LNCaP clone FGC (cell line): ENCODE measurements around the gene YY1AP1.
"Not testable (repeated sequence)": the region's sequence is repeated elsewhere in the genome, so short reads cannot be mapped to it uniquely, and the experiment has no call there.

Source experiments
- DNase-seq: peaks from one replicate; pipeline ENCODE4 v3.0.0-alpha.2; 2011; ENCODE audit warnings: low read depth
- H3K4me3 ChIP-seq: 2 replicates; pipeline ENCODE4 v1.5.1; 2011; ENCODE audit warnings: mild to moderate bottlenecking, low read depth, low read length, control low read depth
- TF ChIP-seq, protein P1 (sequence below): IDR thresholded peaks from 2 replicates; pipeline ENCODE4 v1.5.1; 2012; ENCODE audit warnings: mild to moderate bottlenecking; ENCODE audit not compliant: control insufficient read depth, insufficient read depth; ENCODE audit errors: extremely low read depth

YY1AP1 gene

DNA sequence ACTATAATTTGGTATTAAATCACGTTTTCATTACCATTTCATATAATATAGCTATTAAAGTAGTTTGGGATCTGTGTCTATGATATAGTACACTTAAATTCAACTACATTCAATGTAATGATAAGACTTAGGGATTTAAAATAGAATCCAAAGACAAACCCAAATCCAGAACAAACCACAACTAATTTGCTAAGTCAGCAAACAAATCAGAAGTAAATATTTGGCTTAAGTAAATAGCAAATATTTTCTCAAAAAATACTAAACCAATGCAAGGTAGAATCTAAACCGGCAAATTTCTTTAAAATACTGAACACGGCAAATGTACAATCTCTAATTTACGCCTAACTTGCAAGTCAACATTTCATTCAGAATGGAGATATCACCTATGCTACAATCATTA is 16.8 kb downstream of the YY1AP1 start:
- no peak for DNase-seq
- TF ChIP-seq, protein P1, sequence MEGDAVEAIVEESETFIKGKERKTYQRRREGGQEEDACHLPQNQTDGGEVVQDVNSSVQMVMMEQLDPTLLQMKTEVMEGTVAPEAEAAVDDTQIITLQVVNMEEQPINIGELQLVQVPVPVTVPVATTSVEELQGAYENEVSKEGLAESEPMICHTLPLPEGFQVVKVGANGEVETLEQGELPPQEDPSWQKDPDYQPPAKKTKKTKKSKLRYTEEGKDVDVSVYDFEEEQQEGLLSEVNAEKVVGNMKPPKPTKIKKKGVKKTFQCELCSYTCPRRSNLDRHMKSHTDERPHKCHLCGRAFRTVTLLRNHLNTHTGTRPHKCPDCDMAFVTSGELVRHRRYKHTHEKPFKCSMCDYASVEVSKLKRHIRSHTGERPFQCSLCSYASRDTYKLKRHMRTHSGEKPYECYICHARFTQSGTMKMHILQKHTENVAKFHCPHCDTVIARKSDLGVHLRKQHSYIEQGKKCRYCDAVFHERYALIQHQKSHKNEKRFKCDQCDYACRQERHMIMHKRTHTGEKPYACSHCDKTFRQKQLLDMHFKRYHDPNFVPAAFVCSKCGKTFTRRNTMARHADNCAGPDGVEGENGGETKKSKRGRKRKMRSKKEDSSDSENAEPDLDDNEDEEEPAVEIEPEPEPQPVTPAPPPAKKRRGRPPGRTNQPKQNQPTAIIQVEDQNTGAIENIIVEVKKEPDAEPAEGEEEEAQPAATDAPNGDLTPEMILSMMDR: no peak
- H3K4me3 ChIP-seq: no peak overlapping the region

DNA sequence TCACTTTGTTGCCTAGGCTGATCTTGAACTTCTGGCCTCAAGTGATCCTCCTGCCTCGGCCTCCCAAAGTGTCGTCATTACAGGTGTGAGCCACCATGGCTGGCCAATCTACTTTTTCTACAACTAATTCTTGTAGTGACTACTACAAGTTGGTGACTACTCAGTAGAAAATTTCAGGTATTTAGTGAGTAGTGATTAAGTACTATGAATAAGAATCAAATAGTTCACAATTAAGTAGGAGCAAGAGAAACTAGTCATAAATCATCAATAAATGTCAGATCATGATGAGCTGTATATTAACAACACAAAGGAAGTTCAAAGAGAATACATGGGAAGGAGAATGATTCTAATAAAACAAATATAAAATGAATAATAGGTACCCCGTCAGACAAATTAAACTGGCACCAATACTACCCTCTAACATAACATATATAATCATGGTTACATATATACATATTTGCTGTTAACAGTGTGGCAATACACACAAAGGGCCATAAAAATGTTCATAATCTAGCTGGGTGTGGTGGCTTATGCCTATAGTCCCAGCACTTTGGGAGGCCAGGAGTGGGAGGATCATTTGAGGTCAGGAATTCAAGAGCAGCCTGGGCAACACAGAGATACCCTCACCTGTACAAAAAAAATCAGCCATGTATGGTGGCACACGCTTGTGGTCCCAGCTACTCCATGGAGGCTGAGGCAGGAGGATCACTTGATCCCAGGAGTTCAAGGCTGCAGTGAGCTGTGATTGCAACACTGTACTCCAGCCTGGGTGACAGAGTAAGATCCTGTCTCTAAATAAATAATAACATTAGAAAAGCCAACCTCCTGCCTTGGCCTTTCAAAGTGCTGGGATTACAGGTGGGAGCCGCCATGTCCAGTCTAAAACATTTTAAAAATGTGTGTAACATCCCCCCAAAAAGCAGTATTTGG is 19.1 kb downstream of the YY1AP1 start:
- DNase-seq: no peak
- TF ChIP-seq, protein P1: no peak

DNA sequence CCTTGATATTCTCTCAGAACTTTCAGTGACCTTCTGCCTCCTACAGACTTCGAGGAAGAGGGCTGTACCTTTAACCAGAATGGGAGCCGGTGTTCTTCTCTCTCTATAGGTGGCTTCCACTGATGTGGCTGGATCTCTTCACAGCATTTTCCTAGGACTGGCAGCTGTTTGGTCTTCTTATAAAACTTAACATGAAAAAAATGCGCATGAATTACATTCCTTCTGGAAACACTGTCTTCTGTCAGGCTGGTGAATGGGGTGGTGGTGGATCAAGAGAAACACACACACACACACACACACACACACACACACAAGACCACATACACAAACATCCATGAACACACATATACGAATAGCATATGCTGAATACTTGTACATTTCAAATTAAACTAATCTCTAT is 27.3 kb downstream of the YY1AP1 start:
- not testable (repeated sequence) for DNase-seq, H3K4me3 ChIP-seq

More for the DNA sequence above, 19.1 kb downstream of the YY1AP1 start:
- H3K4me3 ChIP-seq: no peak overlapping the region

DNA sequence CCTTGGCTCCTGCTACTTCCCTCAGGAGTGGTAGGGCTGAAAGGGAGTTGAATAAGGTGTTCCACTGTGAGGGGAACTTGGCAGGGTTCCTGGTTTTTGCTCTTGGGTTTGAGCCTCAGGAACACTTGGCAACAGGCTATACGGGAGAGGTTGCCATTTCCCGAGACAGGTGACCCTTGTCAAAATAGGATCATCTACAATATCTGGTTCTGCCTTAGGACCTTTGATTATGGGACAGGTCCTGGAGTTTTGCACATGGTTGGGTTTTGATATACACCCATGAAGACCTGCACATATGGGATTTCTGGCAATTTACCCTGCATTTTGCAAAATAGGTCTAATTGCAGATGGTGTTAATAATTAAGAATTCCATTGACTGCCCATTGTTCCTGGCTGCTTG is 31.1 kb downstream of the YY1AP1 start:
- TF ChIP-seq, protein P1: no peak
- DNase-seq: no peak
- H3K4me3 ChIP-seq: no peak overlapping the region

DNA sequence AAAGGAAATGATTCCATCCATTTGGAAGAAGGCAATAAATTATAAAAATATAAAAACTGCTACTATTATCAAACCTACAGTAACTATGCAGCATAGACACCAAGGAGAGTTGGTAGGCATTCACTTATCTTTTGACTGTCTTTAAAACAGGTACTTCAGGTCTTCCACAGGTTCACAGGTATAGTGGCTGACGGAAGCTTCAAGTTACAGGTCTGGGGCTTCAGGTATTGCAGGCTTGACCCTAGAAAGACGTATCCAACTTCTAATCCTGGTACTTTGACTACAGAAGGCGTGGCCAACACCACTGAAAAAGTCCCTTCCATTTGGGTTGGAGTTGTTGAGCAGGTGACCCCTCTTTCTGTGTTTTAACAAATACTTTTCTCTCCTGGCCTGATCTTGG is 35.6 kb downstream of the YY1AP1 start:
- DNase-seq: no peak
- TF ChIP-seq, protein P1: no peak
- no peak overlapping the region for H3K4me3 ChIP-seq

DNA sequence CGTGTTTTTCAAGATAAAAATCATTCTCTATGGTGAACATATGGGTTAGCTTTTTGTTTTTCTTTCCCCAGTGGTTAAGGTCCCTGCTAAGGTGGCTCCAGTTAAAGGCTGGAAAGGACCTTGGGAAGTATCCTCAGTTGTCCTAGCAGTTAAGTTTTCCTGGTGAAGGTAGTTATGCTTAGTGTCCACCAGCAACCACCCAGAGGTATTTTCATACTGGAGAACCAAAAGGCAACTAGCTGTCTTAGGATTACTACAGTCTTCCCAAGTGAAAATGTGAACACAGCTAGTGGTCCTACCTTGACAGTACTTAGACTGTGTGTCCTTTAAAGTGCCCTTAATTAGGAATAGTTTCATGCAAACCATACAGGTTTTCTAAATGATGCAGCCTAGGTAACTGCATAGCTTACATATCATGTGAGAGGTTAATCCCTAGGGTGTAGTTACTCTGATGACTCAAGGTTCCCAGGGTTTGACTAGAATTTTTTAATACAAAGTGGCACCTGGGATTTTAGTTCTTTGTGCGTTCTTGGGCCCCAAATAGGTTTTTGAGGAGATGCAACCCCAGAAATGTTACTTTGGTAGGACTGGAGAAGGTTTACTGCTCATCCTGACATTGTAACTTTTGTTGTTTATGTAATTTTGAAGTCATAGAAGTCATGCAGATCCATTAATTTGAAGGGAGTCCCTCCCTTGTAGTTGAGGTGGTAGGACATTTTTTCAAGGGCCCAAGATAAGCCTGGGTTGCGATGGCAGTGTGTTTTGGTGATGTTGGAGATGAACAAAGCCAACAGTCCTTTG is 36.5 kb downstream of the YY1AP1 start:
- no peak overlapping the region for H3K4me3 ChIP-seq
- TF ChIP-seq, protein P1: no peak
- no peak for DNase-seq

DNA sequence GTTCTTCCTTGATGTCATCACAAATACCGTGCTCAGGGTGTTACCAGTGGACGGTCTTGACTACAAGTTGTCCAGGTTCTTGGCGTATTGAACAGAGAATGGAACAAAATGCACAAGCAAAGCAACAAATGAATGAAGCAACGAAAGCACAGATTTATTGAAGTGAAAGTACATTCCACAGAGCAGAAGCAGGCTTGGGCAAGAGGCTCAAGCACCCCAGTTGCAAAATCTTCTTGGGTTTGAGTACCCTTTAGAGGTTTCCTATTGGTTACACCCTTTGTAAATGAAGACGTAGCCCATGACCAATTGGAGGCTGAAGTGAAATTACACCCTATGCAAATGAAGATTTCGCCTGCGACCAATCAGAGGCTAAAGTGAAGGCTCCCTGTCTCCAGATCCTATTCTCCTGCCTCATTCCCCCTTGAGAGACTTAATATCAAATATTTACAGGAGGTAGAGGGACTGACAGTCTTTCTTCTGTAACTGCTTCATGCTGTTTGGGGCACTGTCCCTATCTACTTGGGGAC is 38.3 kb downstream of the YY1AP1 start:
- DNase-seq: no peak
- TF ChIP-seq, protein P1: no peak
- no peak overlapping the region for H3K4me3 ChIP-seq
